OCI-LY7 (cell line): Measurements from ENCODE around the gene GBX2. TPM values are rescaled to one million over a fixed set of nuclear protein-coding genes. Genes with fewer than 3 reads are reported as not detected.

Experiments used
- Bru-seq: library from RNA; stranded (reverse); fragments of 400-500 nt; gene quantifications from one replicate; lab custom pipeline; 2021; lab: Mats Ljungman, UMichigan
- BruChase-seq, 2 experiments: library from RNA; stranded (reverse); fragments of 400-500 nt; gene quantifications; one replicate each; lab custom pipeline; 2021; lab: Mats Ljungman, UMichigan
- BruUV-seq: library from RNA; stranded (reverse); fragments of 400-500 nt; replicated peaks from 2 replicates; lab custom pipeline; 2021; lab: Mats Ljungman, UMichigan
- CTCF ChIA-PET: fragments of 300-600 bp; sonication (Branson Sonifier 250); formaldehyde crosslinking; loops from one replicate; lab custom pipeline; 2022; ENCODE audit warnings: antibody characterized with exemption; ENCODE audit not compliant: unreplicated experiment; lab: Charles Lee
- POLR2A ChIA-PET: fragments of 300-600 bp; sonication (Branson Sonifier 250); formaldehyde crosslinking; loops from one replicate; lab custom pipeline; 2022; ENCODE audit warnings: antibody characterized with exemption; lab: Charles Lee
- DNase-seq: peaks from one replicate; pipeline ENCODE4 v3.0.0-alpha.2; 2015; ENCODE audit warnings: low spot score
- H2AFZ ChIP-seq: fragments of 200-600 bp; sonication (generic), shearing (Covaris generic); 2 replicates; pipeline ENCODE4 v1.6.1; 2014; ENCODE audit warnings: mild to moderate bottlenecking, antibody characterized with exemption, low read length, moderate library complexity
- H3K27ac ChIP-seq: fragments of 200-600 bp; sonication (generic); 2 replicates; pipeline ENCODE4 v1.5.1; 2014; ENCODE audit warnings: mixed run types, low read depth, mild to moderate bottlenecking, moderate library complexity, low read length, inconsistent platforms; ENCODE audit not compliant: poor library complexity, severe bottlenecking
- H3K36me3 ChIP-seq: fragments of 200-600 bp; sonication (generic); 2 replicates; pipeline ENCODE4 v1.6.1; 2014; ENCODE audit warnings: mild to moderate bottlenecking, antibody characterized with exemption, low read length, moderate library complexity, mixed read lengths; ENCODE audit not compliant: insufficient read depth
- H3K4me1 ChIP-seq: fragments of 200-600 bp; sonication (generic); 2 replicates; pipeline ENCODE4 v1.5.1; 2014; ENCODE audit warnings: mild to moderate bottlenecking, low read length; ENCODE audit not compliant: insufficient read depth, poor library complexity, severe bottlenecking
- H3K4me2 ChIP-seq: fragments of 200-600 bp; sonication (generic); 2 replicates; pipeline ENCODE4 v1.6.1; 2014; ENCODE audit warnings: mild to moderate bottlenecking, low read length
- H3K4me3 ChIP-seq: fragments of 200-600 bp; sonication (generic); 2 replicates; pipeline ENCODE4 v1.5.1; 2014; ENCODE audit warnings: mild to moderate bottlenecking, low read depth, low read length; ENCODE audit not compliant: poor library complexity, severe bottlenecking
- H3K79me2 ChIP-seq: fragments of 200-600 bp; sonication (generic); 2 replicates; pipeline ENCODE4 v1.6.1; 2016; ENCODE audit warnings: low read depth, mild to moderate bottlenecking, low read length, moderate library complexity, mixed read lengths; ENCODE audit not compliant: insufficient read depth
- H3K9me2 ChIP-seq: fragments of 200-600 bp; sonication (generic); 2 replicates; pipeline ENCODE4 v1.6.1; 2016; ENCODE audit warnings: mild to moderate bottlenecking, low read length, mixed read lengths; ENCODE audit not compliant: insufficient read depth
- H3K9me3 ChIP-seq: fragments of 200-600 bp; sonication (generic); 2 replicates; pipeline ENCODE4 v1.6.1; 2014; ENCODE audit warnings: mild to moderate bottlenecking, mixed run types, low read length, mixed read lengths
- H4K20me1 ChIP-seq: fragments of 200-600 bp; sonication (generic); 2 replicates; pipeline ENCODE4 v1.6.1; 2014; ENCODE audit warnings: mild to moderate bottlenecking, antibody characterized with exemption, low read length, moderate library complexity, mixed read lengths; ENCODE audit not compliant: insufficient read depth
- EZH2phosphoT487 ChIP-seq: fragments of 200-600 bp; sonication (generic); IDR thresholded peaks from 2 replicates; pipeline ENCODE4 v1.6.1; 2018; ENCODE audit warnings: low read depth, borderline replicate concordance, mild to moderate bottlenecking, mixed run types, antibody characterized with exemption, low read length, moderate library complexity, mixed read lengths
- intact Hi-C: fragments of 100-400 bp; cut with micrococcal nuclease; formaldehyde crosslinking; loops from one replicate; pipeline ENCODE4 v1.10.0; 2022; ENCODE audit not compliant: unreplicated experiment
- long read RNA-seq: library from polyadenylated mRNA; stranded (forward); transcript quantifications from one replicate; pipeline ENCODE4 v2.0.0, GENCODE V29; 2022
- total RNA-seq, 2 experiments: library from RNA; depleted of rRNA in 1 of 2; stranded (reverse); fragments of >200 nt in 1 of 2; shearing (Covaris generic) in 1 of 2; gene quantifications; 2 replicates each; pipeline ENCODE4 v1.2.3, GENCODE V29; 2014 to 2022
- TF ChIP-seq, protein P1 (sequence below): fragments of 200-600 bp; sonication (generic); conservative IDR thresholded peaks from 2 replicates; pipeline ENCODE4 v1.5.1; 2014; ENCODE audit warnings: mild to moderate bottlenecking, antibody characterized with exemption, low read length, moderate library complexity, mixed read lengths

The GBX2 gene
- total RNA-seq (2014; rRNA removed; shearing (Covaris generic)) (not detected in 2 replicates), total RNA-seq (2022) (not detected in 2 replicates), Bru-seq, nascent RNA (not detected), BruChase-seq, experiment 1, labeled RNA remaining after a 6-hour chase (not detected), BruChase-seq, experiment 2, labeled RNA remaining after a 2-hour chase (not detected)
- long read RNA-seq: 0 reads

GRCh38 chr2:236168110-236169080 is at the start of gene GBX2:
Gene GBX2 (minus strand): TSS chr2:236168386. CDS start chr2:236167971, 415 bp downstream.
- no peaks in the 10 kb centered on the region for H3K4me1 ChIP-seq
- POLR2A ChIA-PET: no interaction called here
- H3K9me3 ChIP-seq: no peaks in the 10 kb centered on the region
- H3K4me3 ChIP-seq: no peak within 1 kb of the TSS
- no peaks in the 10 kb centered on the region for H4K20me1 ChIP-seq
- no peaks in the 10 kb centered on the region for H3K79me2 ChIP-seq
- no peak within 1 kb of the TSS for H2AFZ ChIP-seq
- no peaks in the 10 kb centered on the region for H3K36me3 ChIP-seq
- H3K4me2 ChIP-seq: no peak within 1 kb of the TSS
- TF ChIP-seq EZH2phosphoT487: no peak
- TF ChIP-seq, protein P1, sequence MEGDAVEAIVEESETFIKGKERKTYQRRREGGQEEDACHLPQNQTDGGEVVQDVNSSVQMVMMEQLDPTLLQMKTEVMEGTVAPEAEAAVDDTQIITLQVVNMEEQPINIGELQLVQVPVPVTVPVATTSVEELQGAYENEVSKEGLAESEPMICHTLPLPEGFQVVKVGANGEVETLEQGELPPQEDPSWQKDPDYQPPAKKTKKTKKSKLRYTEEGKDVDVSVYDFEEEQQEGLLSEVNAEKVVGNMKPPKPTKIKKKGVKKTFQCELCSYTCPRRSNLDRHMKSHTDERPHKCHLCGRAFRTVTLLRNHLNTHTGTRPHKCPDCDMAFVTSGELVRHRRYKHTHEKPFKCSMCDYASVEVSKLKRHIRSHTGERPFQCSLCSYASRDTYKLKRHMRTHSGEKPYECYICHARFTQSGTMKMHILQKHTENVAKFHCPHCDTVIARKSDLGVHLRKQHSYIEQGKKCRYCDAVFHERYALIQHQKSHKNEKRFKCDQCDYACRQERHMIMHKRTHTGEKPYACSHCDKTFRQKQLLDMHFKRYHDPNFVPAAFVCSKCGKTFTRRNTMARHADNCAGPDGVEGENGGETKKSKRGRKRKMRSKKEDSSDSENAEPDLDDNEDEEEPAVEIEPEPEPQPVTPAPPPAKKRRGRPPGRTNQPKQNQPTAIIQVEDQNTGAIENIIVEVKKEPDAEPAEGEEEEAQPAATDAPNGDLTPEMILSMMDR: no peak
- BruUV-seq: no TSS peak
- CTCF ChIA-PET: no interaction called here
- intact Hi-C loops: no loop called here
- no peak for DNase-seq
- H3K27ac ChIP-seq: no peak within 1 kb of the TSS
- no peaks in the 10 kb centered on the region for H3K9me2 ChIP-seq

- no TSS peak for BruUV-seq
- H3K36me3 ChIP-seq: no peaks in the 10 kb centered on the region
- no peak overlapping the region for H2AFZ ChIP-seq
- intact Hi-C loops: no loop called here
- DNase-seq: no peak
- H3K9me3 ChIP-seq: no peaks in the 10 kb centered on the region
- H4K20me1 ChIP-seq: no peaks in the 10 kb centered on the region
- TF ChIP-seq, protein P1: no peak
- TF ChIP-seq EZH2phosphoT487: no peak
- CTCF ChIA-PET: no interaction called here
- H3K4me2 ChIP-seq: no peak overlapping the region
- H3K9me2 ChIP-seq: no peaks in the 10 kb centered on the region
- H3K4me1 ChIP-seq: no peaks in the 10 kb centered on the region
- no peak overlapping the region for H3K4me3 ChIP-seq
- H3K79me2 ChIP-seq: no peaks in the 10 kb centered on the region
- POLR2A ChIA-PET: no interaction called here
- no peak overlapping the region for H3K27ac ChIP-seq
Measured at GRCh38 chr2:236217926-236218325, 49.7 kb upstream of the GBX2 start.
